GM12878 (cell line): Measurements from ENCODE around the gene GOLGA8B.
"Not testable (repeated sequence)": the region's sequence is repeated elsewhere in the genome, so short reads cannot be mapped to it uniquely, and the experiment has no call there.

Experiments used
- CBFB ChIP-seq: IDR thresholded peaks from 2 replicates; pipeline ENCODE4 v1.6.1; 2016; ENCODE audit warnings: antibody characterized with exemption, low read depth
- POLR2AphosphoS5 ChIP-seq: IDR thresholded peaks from 2 replicates; pipeline ENCODE4 v1.6.1; 2011; ENCODE audit warnings: mild to moderate bottlenecking, low read length, inconsistent platforms
- TF ChIP-seq, protein P1 (sequence below): IDR thresholded peaks from 2 replicates; pipeline ENCODE4 v1.6.1; 2012; ENCODE audit warnings: mild to moderate bottlenecking, low read depth, low read length

DNA sequence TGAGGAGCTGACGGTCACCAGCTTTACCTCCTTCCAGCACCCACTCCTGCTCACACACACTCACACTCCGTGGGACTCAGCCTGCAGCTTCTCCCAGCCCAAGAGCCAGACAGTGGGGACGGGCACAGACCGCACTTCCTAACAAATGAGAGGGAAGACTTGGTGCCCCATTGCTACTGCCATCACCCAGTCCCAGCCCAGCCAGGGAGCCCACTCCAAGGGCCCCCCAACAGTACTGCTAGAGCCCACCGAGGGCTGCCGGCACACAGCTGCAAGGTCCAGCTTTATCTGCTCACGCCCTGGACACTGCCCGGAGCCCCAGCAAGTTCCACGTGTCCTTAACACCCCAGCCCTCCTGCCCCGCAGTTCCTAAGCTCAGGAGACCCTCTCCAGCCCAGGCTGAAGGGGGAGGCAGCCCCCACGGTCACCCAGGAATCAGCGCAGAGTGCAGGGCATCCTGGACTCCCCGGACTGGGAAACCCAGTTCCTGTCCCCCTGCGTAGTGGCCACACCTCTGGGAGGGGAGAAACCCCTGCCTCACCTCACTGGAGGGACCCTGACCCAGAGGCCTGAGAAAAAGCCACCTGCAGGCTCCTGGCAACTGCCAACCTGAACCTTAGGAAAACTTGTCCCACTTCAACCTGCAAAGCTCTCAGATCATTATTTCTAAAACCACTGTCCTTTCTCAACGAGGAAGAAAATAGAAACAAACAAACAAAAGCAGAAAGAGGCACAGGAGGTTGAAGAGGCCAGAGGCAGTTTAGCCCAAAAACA is 1.6 kb downstream of the GOLGA8B start:
- TF ChIP-seq POLR2AphosphoS5, CBFB: not testable (repeated sequence)
- TF ChIP-seq, protein P1, sequence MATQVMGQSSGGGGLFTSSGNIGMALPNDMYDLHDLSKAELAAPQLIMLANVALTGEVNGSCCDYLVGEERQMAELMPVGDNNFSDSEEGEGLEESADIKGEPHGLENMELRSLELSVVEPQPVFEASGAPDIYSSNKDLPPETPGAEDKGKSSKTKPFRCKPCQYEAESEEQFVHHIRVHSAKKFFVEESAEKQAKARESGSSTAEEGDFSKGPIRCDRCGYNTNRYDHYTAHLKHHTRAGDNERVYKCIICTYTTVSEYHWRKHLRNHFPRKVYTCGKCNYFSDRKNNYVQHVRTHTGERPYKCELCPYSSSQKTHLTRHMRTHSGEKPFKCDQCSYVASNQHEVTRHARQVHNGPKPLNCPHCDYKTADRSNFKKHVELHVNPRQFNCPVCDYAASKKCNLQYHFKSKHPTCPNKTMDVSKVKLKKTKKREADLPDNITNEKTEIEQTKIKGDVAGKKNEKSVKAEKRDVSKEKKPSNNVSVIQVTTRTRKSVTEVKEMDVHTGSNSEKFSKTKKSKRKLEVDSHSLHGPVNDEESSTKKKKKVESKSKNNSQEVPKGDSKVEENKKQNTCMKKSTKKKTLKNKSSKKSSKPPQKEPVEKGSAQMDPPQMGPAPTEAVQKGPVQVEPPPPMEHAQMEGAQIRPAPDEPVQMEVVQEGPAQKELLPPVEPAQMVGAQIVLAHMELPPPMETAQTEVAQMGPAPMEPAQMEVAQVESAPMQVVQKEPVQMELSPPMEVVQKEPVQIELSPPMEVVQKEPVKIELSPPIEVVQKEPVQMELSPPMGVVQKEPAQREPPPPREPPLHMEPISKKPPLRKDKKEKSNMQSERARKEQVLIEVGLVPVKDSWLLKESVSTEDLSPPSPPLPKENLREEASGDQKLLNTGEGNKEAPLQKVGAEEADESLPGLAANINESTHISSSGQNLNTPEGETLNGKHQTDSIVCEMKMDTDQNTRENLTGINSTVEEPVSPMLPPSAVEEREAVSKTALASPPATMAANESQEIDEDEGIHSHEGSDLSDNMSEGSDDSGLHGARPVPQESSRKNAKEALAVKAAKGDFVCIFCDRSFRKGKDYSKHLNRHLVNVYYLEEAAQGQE = not testable (repeated sequence)
